BJ (cell line): ENCODE data around the gene PARD3. TPM values are rescaled to one million over a fixed set of nuclear protein-coding genes. Genes with fewer than 3 reads are reported as not detected.

Experiments
- CTCF ChIA-PET: fragments of 350-600 bp; formaldehyde crosslinking; extraction: SDS; loops from one replicate; lab custom pipeline; 2021; ENCODE audit warnings: antibody characterized with exemption, inconsistent platforms; lab: Yijun Ruan, JAX
- POLR2A ChIA-PET: fragments of 300-600 bp; sonication (Branson Sonifier 250); formaldehyde crosslinking; extraction: SDS; loops from one replicate; lab custom pipeline; 2021; ENCODE audit warnings: antibody characterized with exemption; lab: Charles Lee
- DNase-seq: peaks from one replicate; pipeline ENCODE4 v3.0.0-alpha.2; 2011; ENCODE audit warnings: low read depth
- H3K27me3 ChIP-seq: 2 replicates; pipeline ENCODE4 v1.6.0; 2011; ENCODE audit warnings: low read length; ENCODE audit not compliant: control insufficient read depth, insufficient read depth
- H3K36me3 ChIP-seq: 2 replicates; pipeline ENCODE4 v1.5.1; 2011; ENCODE audit warnings: low read length; ENCODE audit not compliant: control insufficient read depth, insufficient read depth
- H3K4me3 ChIP-seq: 2 replicates; pipeline ENCODE4 v1.5.1; 2011; ENCODE audit warnings: low read depth, mild to moderate bottlenecking, control low read depth, low read length
- polyA plus RNA-seq: library from polyadenylated mRNA; depleted of rRNA; stranded (reverse); fragments of >200 nt; gene quantifications from 2 replicates; pipeline ENCODE4 v1.2.3, GENCODE V29; 2011
- TF ChIP-seq, protein P1 (sequence below): IDR thresholded peaks from 2 replicates; pipeline ENCODE4 v1.5.1; 2011; ENCODE audit warnings: low read depth, mild to moderate bottlenecking, control low read depth, inconsistent platforms, low read length, moderate library complexity; ENCODE audit not compliant: insufficient read depth

PARD3 gene
- polyA plus RNA-seq, 1 experiment: 17.7 TPM

DNA sequence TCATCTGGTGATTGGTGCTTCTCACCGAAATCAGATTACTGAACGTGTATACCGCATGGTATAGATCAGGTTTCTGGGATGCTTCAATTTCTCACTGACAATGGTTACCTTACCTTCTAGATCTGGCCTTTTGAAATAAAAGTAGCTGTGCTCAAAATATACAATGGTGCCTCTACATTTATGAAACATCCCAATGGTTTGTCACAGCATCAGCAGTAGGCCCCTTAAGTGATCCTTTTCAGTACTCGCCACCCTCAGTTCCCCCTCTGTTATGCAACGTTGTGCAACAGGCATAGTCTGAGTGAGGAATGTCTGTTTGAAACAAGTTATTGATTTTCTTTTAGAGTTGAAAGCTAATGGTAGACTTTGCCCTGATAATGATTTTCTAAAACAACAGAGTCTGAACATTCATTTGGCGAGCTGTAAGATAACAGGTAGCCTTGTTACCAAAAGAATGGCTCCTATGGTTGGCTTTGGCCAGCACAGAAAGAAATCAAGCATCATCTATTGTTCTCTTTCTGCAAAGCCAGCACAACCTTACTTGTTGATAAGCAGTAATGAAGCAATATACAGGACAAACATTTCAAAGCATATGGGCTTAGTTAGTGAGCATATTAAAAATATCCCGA is 693.9 kb downstream of the PARD3 start:
- Histone ChIP-seq H3K27me3 (no peaks in the 10 kb centered on the region), H3K36me3 (no peaks in the 10 kb centered on the region; the same call in 1 of the 2 replicates), H3K4me3 (no peak overlapping the region)
- DNase-seq: no peak
- TF ChIP-seq, protein P1, sequence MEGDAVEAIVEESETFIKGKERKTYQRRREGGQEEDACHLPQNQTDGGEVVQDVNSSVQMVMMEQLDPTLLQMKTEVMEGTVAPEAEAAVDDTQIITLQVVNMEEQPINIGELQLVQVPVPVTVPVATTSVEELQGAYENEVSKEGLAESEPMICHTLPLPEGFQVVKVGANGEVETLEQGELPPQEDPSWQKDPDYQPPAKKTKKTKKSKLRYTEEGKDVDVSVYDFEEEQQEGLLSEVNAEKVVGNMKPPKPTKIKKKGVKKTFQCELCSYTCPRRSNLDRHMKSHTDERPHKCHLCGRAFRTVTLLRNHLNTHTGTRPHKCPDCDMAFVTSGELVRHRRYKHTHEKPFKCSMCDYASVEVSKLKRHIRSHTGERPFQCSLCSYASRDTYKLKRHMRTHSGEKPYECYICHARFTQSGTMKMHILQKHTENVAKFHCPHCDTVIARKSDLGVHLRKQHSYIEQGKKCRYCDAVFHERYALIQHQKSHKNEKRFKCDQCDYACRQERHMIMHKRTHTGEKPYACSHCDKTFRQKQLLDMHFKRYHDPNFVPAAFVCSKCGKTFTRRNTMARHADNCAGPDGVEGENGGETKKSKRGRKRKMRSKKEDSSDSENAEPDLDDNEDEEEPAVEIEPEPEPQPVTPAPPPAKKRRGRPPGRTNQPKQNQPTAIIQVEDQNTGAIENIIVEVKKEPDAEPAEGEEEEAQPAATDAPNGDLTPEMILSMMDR: no peak
- POLR2A ChIA-PET: no interaction called here
- CTCF ChIA-PET: interaction anchor here (0.6 to 1.5 kb wide), 2 partner anchors 79 to 517 kb away, joined by 3 read pairs; no protein-coding TSS in a partner anchor

DNA sequence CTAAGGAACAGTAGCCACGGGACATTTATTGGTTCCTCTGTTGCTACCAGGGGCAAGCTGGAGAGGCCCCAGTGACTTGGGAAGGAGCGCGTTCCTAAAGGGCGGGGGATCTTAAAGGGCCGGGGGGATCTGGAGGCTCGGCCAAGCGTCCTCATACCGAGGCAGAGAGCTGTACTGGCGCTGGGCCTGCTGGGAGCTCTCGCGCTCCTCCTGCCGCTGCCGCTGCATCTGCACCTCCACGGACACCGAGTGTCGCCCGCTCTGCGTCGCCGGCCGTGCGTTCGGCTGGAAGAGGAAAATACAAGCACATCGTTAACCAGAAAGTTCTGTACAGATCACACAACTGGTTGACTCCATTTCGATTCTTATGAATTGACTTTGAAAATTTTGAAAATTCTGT is 695.6 kb downstream of the PARD3 start:
- Histone ChIP-seq H3K27me3 (no peaks in the 10 kb centered on the region), H3K4me3 (no peak overlapping the region), H3K36me3 (no peaks in the 10 kb centered on the region; the same call in 1 of the 2 replicates)
- CTCF ChIA-PET: no interaction called here
- TF ChIP-seq, protein P1: no peak
- no peak for DNase-seq
- POLR2A ChIA-PET: no interaction called here

DNA sequence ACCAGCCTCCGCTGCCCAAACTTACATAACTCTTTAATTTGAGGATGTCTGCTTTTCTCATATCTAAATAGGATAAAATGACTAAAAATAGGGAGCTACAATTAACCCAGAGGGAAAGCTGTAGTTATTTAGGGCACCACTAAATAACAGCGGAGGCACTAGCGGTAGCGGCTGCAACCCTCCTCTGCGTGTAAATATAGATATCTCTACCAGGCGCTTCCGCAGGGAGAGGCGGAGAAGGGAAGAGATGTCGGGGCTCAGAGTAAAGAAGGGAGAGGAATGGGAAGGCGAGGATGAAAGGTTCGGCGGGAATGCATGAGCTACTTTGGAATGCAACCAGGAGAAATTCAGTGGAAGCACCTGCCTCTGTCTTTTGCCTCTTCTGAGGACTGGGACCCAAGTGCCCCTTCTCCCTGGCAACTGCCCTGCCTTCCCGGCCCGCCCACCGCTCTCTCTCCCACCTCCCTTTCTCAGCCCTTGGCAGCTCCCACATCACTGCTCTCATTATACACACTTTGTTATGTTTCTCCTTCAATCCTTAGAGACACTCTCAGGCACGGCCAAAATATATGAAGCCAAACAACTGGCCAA is 698.3 kb downstream of the PARD3 start:
- no peak overlapping the region for H3K4me3 ChIP-seq
- TF ChIP-seq, protein P1: no peak
- POLR2A ChIA-PET: no interaction called here

DNA sequence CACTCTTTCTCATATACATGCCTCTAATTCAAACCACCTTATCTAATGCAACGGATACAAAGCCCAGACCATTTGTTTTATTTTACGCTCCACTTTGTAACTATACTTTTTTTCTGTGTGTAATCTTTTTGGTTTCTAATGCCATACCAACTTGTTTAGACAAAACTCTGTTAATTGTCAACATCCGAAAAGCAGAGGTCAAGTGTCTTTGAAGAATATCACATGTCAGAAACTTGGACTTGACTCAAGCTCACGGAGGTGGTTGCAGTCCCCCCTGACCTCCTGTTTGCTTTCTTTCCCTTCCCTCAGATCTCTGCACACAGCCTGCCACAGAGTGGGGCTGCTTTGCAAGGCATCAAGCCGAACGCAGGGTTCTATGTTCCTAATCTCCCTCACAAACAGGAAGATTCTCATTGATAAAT is 698.9 kb downstream of the PARD3 start:
- TF ChIP-seq, protein P1: no peak
- ChIA-PET CTCF (no interaction called here), POLR2A (no interaction called here)
- no peak for DNase-seq
- Histone ChIP-seq H3K27me3 (no peaks in the 10 kb centered on the region), H3K36me3 (no peaks in the 10 kb centered on the region; the same call in 1 of the 2 replicates), H3K4me3 (no peak overlapping the region)

More for the DNA sequence above, 698.3 kb downstream of the PARD3 start:
- DNase-seq: no peak
- H3K36me3 ChIP-seq: no peaks in the 10 kb centered on the region; the same call in 1 of the 2 replicates
- CTCF ChIA-PET: no interaction called here
- no peaks in the 10 kb centered on the region for H3K27me3 ChIP-seq

DNA sequence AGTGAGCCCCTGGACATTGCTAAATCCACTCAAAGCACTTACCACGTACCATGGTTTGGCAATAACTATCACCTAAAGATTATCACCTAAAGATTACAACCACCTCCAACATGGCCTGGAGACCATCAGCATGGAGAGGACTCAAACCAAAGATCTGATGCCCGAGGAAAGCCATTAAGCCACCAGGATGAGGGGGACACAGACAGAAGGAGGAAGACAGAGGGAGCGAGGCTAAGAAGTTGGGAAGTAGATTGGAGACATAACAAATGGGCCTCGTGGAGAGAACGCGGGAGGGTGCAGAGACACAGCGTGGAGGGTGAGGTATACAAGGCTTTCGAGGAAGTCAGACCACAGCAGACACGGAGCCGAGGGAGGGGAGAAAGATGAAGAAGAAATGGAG is 700.2 kb downstream of the PARD3 start:
- POLR2A ChIA-PET: no interaction called here

More for the DNA sequence above, 700.2 kb downstream of the PARD3 start:
- CTCF ChIA-PET: no interaction called here
- TF ChIP-seq, protein P1: no peak
- no peaks in the 10 kb centered on the region for H3K27me3 ChIP-seq
- DNase-seq: no peak
- no peak overlapping the region for H3K4me3 ChIP-seq
- H3K36me3 ChIP-seq: no peaks in the 10 kb centered on the region; the same call in 1 of the 2 replicates
